GM23338 (cell line): ENCODE results near the gene ZNF469. TPM values are rescaled to one million over a fixed set of nuclear protein-coding genes. Genes with fewer than 3 reads are reported as not detected.

Experiments
- ATAC-seq: fragments of 200-7000 bp; cut with Tn5 transposase; 3 replicates; pipeline ENCODE4 v1.9.1; 2020
- DNase-seq: peaks from one replicate; pipeline ENCODE4 v3.0.0-alpha.2; 2015; ENCODE audit warnings: low spot score
- H2AFZ ChIP-seq: fragments of 200-600 bp; sonication (generic); 2 replicates; pipeline ENCODE4 v1.8.0; 2016; ENCODE audit warnings: antibody characterized with exemption, mild to moderate bottlenecking, moderate library complexity
- H3F3A ChIP-seq: fragments of 200-600 bp; sonication (generic); replicated peaks from 2 replicates; pipeline ENCODE4 v1.8.0; 2017; ENCODE audit warnings: antibody characterized with exemption, mixed run types, low read depth
- H3K27ac ChIP-seq: fragments of 200-600 bp; sonication (generic); 2 replicates; pipeline ENCODE4 v1.6.1; 2016; ENCODE audit warnings: low read depth
- H3K27me3 ChIP-seq: fragments of 200-600 bp; sonication (generic); 2 replicates; pipeline ENCODE4 v1.8.0; 2016; ENCODE audit warnings: mild to moderate bottlenecking, mixed run types, moderate library complexity; ENCODE audit not compliant: insufficient read depth
- H3K36me3 ChIP-seq: fragments of 200-600 bp; sonication (generic); 2 replicates; pipeline ENCODE4 v1.8.0; 2016; ENCODE audit warnings: mild to moderate bottlenecking; ENCODE audit not compliant: insufficient read depth
- H3K4me1 ChIP-seq: fragments of 200-600 bp; sonication (generic); 2 replicates; pipeline ENCODE4 v1.8.0; 2016; ENCODE audit warnings: mild to moderate bottlenecking, moderate library complexity; ENCODE audit not compliant: insufficient read depth
- H3K4me2 ChIP-seq: fragments of 200-600 bp; sonication (generic); 2 replicates; pipeline ENCODE4 v1.7.1; 2017; ENCODE audit warnings: mixed run types
- H3K4me3 ChIP-seq: fragments of 200-600 bp; sonication (generic); 2 replicates; pipeline ENCODE4 v1.6.1; 2016; ENCODE audit warnings: mixed run types
- H3K79me2 ChIP-seq: fragments of 200-600 bp; sonication (generic); replicated peaks from 2 replicates; pipeline ENCODE4 v1.8.0; 2017; ENCODE audit warnings: mild to moderate bottlenecking; ENCODE audit not compliant: insufficient read depth
- H3K9me2 ChIP-seq: fragments of 200-600 bp; sonication (generic); 2 replicates; pipeline ENCODE4 v1.8.0; 2017; ENCODE audit not compliant: insufficient read depth
- H4K20me1 ChIP-seq: fragments of 200-600 bp; sonication (generic); replicated peaks from 2 replicates; pipeline ENCODE4 v1.8.0; 2017; ENCODE audit warnings: mild to moderate bottlenecking; ENCODE audit not compliant: insufficient read depth
- H3K27ac Mint-ChIP-seq: 2 replicates; pipeline ENCODE4 v1.8.0; 2020; ENCODE audit warnings: inconsistent platforms, mild to moderate bottlenecking, moderate library complexity, mixed read lengths
- H3K27me3 Mint-ChIP-seq: 3 replicates; pipeline ENCODE4 v1.8.0; 2022; ENCODE audit warnings: low read depth, mild to moderate bottlenecking, moderate library complexity, mixed read lengths, inconsistent platforms; ENCODE audit not compliant: insufficient read depth, poor library complexity
- H3K36me3 Mint-ChIP-seq: 3 replicates; pipeline ENCODE4 v1.8.0; 2021; ENCODE audit warnings: low read depth, mild to moderate bottlenecking, inconsistent platforms, moderate library complexity, mixed read lengths
- H3K4me1 Mint-ChIP-seq: 3 replicates; pipeline ENCODE4 v1.8.0; 2020; ENCODE audit warnings: mild to moderate bottlenecking, inconsistent platforms, mixed read lengths
- H3K4me3 Mint-ChIP-seq: 3 replicates; pipeline ENCODE4 v1.8.0; 2021; ENCODE audit warnings: moderate library complexity, mild to moderate bottlenecking, inconsistent platforms, mixed read lengths
- H3K9me3 Mint-ChIP-seq: 3 replicates; pipeline ENCODE4 v1.8.0; 2020; ENCODE audit warnings: moderate library complexity, mild to moderate bottlenecking, inconsistent platforms, mixed read lengths
- CREB1 ChIP-seq: fragments of 250-450 bp; sonication (Bioruptor Pico); IDR thresholded peaks from 2 replicates; pipeline ENCODE4 v1.5.0; 2020; ENCODE audit warnings: low read depth, mild to moderate bottlenecking, moderate library complexity
- ETS1 ChIP-seq: IDR thresholded peaks from 2 replicates; pipeline ENCODE4 v1.6.1; 2016; ENCODE audit warnings: antibody characterized with exemption
- EZH2phosphoT487 ChIP-seq: fragments of 200-600 bp; sonication (generic); IDR thresholded peaks from one replicate; pipeline ENCODE4 v1.8.1; 2018; ENCODE audit warnings: antibody characterized with exemption; ENCODE audit not compliant: unreplicated experiment
- NANOG ChIP-seq: IDR thresholded peaks from 2 replicates; pipeline ENCODE4 v1.6.1; 2016; ENCODE audit warnings: antibody characterized with exemption, borderline replicate concordance
- POLR2AphosphoS5 ChIP-seq: IDR thresholded peaks from 2 replicates; pipeline ENCODE4 v1.6.1; 2016; ENCODE audit warnings: antibody characterized with exemption, low read depth
- STAT1 ChIP-seq: IDR thresholded peaks from one replicate; pipeline ENCODE4 v1.6.1; 2016; ENCODE audit warnings: antibody characterized with exemption; ENCODE audit not compliant: unreplicated experiment
- ZNF114 ChIP-seq: fragments of 250-450 bp; sonication (Bioruptor Pico); IDR thresholded peaks from 2 replicates; pipeline ENCODE4 v1.5.0; 2020; ENCODE audit warnings: mild to moderate bottlenecking, moderate library complexity
- ZNF331 ChIP-seq: fragments of 250-450 bp; sonication (Bioruptor Pico); IDR thresholded peaks from 2 replicates; pipeline ENCODE4 v1.5.0; 2020; ENCODE audit warnings: low read depth, mild to moderate bottlenecking, moderate library complexity
- polyA plus RNA-seq: library from polyadenylated mRNA; unstranded; fragments of >200 nt; fragmentation: Nextera tagmentation; extraction: Ambion mirVana; gene quantifications from 2 replicates; pipeline ENCODE4 v1.2.1, GENCODE V29; 2016
- total RNA-seq: library from RNA; depleted of rRNA; stranded (reverse); fragments of >200 nt; shearing (Covaris generic); gene quantifications from 2 replicates; pipeline ENCODE4 v1.2.3, GENCODE V29; 2014
- TF ChIP-seq, protein P1 (sequence below): IDR thresholded peaks from one replicate; pipeline ENCODE4 v1.6.1; 2018; ENCODE audit warnings: antibody characterized with exemption; ENCODE audit not compliant: unreplicated experiment

The ZNF469 gene
- total and polyA plus RNA-seq, 2 experiments from 2014 or later = 0.23 to 1.9 TPM

DNA sequence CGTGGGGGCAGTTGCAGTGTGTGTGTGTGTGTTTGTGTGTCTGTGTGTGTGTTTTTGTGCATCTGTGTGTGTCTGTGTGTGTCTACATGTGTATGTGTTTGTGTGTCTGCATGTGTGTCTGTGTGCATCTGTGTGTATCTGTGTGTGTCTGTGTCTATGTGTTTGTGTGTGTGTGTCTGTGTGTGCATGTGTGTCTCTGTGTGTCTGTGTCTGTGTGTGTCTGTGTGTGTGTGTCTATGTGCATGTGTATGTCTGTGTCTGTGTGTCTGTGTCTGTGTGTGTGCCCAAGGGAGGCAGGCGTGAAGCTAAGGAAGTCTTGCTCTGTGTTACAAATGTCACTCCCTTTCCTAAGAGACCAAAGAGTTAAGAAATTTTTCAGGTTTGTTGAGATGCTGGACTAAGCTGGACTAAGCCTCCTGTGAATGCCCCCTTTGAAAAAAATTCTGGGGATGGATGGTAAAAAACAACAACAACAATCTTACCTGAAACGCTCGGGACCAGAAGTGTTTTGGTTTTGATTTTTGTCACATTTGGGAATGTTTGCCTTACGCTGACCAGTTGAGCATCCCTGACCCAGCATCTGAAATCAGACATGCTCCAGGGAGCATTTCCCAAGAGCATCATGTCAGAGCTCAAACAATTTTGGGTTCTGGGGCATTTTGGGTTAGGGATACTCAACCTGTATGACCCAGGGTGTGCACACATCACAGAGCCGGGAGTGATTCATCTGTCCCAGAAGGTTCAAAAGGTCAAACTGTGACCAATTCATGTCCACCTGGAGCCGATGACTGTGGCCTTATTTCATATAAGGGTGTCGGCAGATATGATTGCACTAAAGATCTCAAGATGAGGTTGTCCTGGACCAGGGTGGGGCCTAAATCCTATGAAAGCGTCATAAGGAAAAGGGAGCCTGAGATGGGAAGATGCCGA, 48.6 kb upstream of the ZNF469 start (continued):
- no peak for TF ChIP-seq POLR2AphosphoS5
- TF ChIP-seq ZNF331 (CRISPR knock-in tag) = no peak
- TF ChIP-seq STAT1 = no peak
- TF ChIP-seq ETS1 = no peak
- TF ChIP-seq CREB1 (CRISPR knock-in tag) = no peak
- TF ChIP-seq ZNF114 (CRISPR knock-in tag) = no peak
- TF ChIP-seq, protein P1, sequence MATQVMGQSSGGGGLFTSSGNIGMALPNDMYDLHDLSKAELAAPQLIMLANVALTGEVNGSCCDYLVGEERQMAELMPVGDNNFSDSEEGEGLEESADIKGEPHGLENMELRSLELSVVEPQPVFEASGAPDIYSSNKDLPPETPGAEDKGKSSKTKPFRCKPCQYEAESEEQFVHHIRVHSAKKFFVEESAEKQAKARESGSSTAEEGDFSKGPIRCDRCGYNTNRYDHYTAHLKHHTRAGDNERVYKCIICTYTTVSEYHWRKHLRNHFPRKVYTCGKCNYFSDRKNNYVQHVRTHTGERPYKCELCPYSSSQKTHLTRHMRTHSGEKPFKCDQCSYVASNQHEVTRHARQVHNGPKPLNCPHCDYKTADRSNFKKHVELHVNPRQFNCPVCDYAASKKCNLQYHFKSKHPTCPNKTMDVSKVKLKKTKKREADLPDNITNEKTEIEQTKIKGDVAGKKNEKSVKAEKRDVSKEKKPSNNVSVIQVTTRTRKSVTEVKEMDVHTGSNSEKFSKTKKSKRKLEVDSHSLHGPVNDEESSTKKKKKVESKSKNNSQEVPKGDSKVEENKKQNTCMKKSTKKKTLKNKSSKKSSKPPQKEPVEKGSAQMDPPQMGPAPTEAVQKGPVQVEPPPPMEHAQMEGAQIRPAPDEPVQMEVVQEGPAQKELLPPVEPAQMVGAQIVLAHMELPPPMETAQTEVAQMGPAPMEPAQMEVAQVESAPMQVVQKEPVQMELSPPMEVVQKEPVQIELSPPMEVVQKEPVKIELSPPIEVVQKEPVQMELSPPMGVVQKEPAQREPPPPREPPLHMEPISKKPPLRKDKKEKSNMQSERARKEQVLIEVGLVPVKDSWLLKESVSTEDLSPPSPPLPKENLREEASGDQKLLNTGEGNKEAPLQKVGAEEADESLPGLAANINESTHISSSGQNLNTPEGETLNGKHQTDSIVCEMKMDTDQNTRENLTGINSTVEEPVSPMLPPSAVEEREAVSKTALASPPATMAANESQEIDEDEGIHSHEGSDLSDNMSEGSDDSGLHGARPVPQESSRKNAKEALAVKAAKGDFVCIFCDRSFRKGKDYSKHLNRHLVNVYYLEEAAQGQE = no peak

GRCh38 chr16:88334778-88335720, 47.7 kb upstream of the ZNF469 start:
- Histone ChIP-seq H3K4me3 (no peak overlapping the region), H3K27me3 (no peaks in the 10 kb centered on the region), H3K4me1 (no peaks in the 10 kb centered on the region), H4K20me1 (no peaks in the 10 kb centered on the region), H3K36me3 (no peaks in the 10 kb centered on the region), H2AFZ (no peak overlapping the region), H3K27ac (no peak overlapping the region), H3K79me2 (no peaks in the 10 kb centered on the region), H3K9me2 (no peaks in the 10 kb centered on the region), H3F3A (peaks cover 7% of the 10 kb centered on the region; the same call in 1 of the 2 replicates), H3K4me2 (no peak overlapping the region)
- Mint-ChIP-seq H3K4me3 (no peak overlapping the region), H3K9me3 (peaks cover 31% of the 10 kb centered on the region), H3K36me3 (peaks cover 9% of the 10 kb centered on the region; the same call in 2 of the 3 replicates), H3K27ac (no peak overlapping the region), H3K27me3 (peaks cover 4% of the 10 kb centered on the region), H3K4me1 (no peaks in the 10 kb centered on the region; the same call in 2 of the 3 replicates)
- no peak for DNase-seq
- TF ChIP-seq NANOG = no peak
- TF ChIP-seq EZH2phosphoT487 = no peak
- TF ChIP-seq ETS1 = no peak
- no peak for TF ChIP-seq CREB1 (CRISPR knock-in tag)
- no peak for ATAC-seq
